ENCODE results near the gene FAM89B. TPM values are rescaled to one million over a fixed set of nuclear protein-coding genes. Genes with fewer than 3 reads are reported as not detected.

The FAM89B gene
- total RNA-seq, 1 donor from 2014 or later, result 62.4 TPM

- H3K9me3 ChIP-seq, result no peaks in the 10 kb centered on the region
- H3K4me1 ChIP-seq, result peaks cover 64% of the 10 kb centered on the region
- peak overlapping the region; percentile 62 to 90 for H3K4me3 ChIP-seq
- TF ChIP-seq POLR2AphosphoS5 (IDR thresholded peaks at IDR 0.05; ENCODE audit: insufficient read depth in 1 of 2, low read depth in 1 of 2), result peak in 1 of 2 donors; percentile 62
- no peak for TF ChIP-seq POLR2A (IDR thresholded peaks at IDR 0.05)
- no peak for DNase-seq (ENCODE audit: extremely low spot score in 2 of 2)
- no peaks in the 10 kb centered on the region for H3K36me3 ChIP-seq
- intact Hi-C loops (cut with DNase I), result no loop called here
- no peaks in the 10 kb centered on the region for H3K27me3 ChIP-seq
- peak overlapping the region; percentile 98 for H3K27ac ChIP-seq
Measured at GRCh38 chr11:65558930-65559509, 13.3 kb upstream of the FAM89B start.

DNA sequence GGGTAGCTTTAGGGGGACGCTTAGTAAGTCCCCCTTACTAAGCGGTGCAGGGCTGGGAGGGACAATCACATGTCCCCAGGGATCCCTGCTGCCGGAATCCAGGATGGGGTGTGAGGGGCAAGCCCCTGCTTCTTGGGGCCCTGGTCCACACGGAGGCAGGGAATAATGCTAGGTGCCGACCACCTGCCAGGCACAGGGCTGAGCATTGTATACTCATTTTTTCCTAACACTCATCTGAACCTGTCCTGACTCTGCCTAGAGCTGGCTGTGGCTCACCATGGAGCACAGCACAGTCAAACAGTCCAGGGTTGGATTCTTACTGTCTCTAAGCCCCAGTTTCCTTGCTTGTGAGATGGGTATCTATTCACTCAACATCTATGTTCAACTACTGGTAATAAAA is 12.8 kb upstream of the FAM89B start:
- Histone ChIP-seq H3K9me3 (no peaks in the 10 kb centered on the region), H3K27me3 (no peaks in the 10 kb centered on the region), H3K27ac (peak overlapping the region; percentile 98), H3K36me3 (no peaks in the 10 kb centered on the region), H3K4me3 (no peak overlapping the region), H3K4me1 (peaks cover 60% of the 10 kb centered on the region)
- no peak for TF ChIP-seq POLR2AphosphoS5 (IDR thresholded peaks at IDR 0.05; ENCODE audit: insufficient read depth in 1 of 2, low read depth in 1 of 2)
- no peak for TF ChIP-seq CTCF (IDR thresholded peaks at IDR 0.05)
- TF ChIP-seq POLR2A (IDR thresholded peaks at IDR 0.05), result no peak
- no peak for DNase-seq (ENCODE audit: extremely low spot score in 2 of 2)
- intact Hi-C loops (cut with DNase I), result no loop called here

GRCh38 chr11:65559951-65560537 is 12.3 kb upstream of the FAM89B start:
- H3K9me3 ChIP-seq, result no peaks in the 10 kb centered on the region
- H3K36me3 ChIP-seq, result no peaks in the 10 kb centered on the region
- peak overlapping the region; percentile 98 for H3K27ac ChIP-seq
- TF ChIP-seq POLR2A (IDR thresholded peaks at IDR 0.05) (no peak), CTCF (IDR thresholded peaks at IDR 0.05) (no peak), POLR2AphosphoS5 (IDR thresholded peaks at IDR 0.05; ENCODE audit: insufficient read depth in 1 of 2, low read depth in 1 of 2) (no peak)
- H3K27me3 ChIP-seq, result no peaks in the 10 kb centered on the region
- DNase-seq (ENCODE audit: extremely low spot score in 2 of 2), result no peak
- peaks cover 55% of the 10 kb centered on the region for H3K4me1 ChIP-seq
- intact Hi-C loops (cut with DNase I), result no loop called here
- no peak overlapping the region for H3K4me3 ChIP-seq

- no peak for DNase-seq (ENCODE audit: extremely low spot score in 2 of 2)
- H3K4me1 ChIP-seq, result peaks cover 48% of the 10 kb centered on the region
- no peaks in the 10 kb centered on the region for H3K27me3 ChIP-seq
- H3K4me3 ChIP-seq, result no peak overlapping the region
- intact Hi-C loops (cut with DNase I), result no loop called here
- no peaks in the 10 kb centered on the region for H3K9me3 ChIP-seq
- peak overlapping the region; percentile 98 for H3K27ac ChIP-seq
- no peak for TF ChIP-seq POLR2AphosphoS5 (IDR thresholded peaks at IDR 0.05; ENCODE audit: insufficient read depth in 1 of 2, low read depth in 1 of 2)
- no peak for TF ChIP-seq CTCF (IDR thresholded peaks at IDR 0.05)
- no peak for TF ChIP-seq POLR2A (IDR thresholded peaks at IDR 0.05)
- H3K36me3 ChIP-seq, result no peaks in the 10 kb centered on the region
Measured at GRCh38 chr11:65560555-65561418, 11.6 kb upstream of the FAM89B start.

DNA sequence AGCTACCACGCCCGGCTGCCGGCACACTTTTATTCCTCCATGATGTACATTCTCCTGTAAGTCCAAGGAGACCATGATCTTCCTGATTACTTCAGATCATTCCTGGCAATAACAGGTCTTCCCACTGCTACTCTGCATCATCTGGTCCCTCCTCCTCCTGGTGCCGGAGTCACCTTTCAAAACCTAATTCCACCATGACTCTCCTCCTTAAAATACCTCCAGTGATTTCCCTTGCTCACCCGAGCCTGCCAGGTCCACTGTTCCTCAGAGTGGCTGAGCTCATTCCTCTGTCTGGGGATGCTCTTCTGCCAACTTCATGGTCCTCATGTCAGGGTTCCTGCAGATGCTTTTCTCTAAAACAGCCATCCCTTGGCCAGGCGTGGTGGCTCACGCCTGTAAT is 10.3 kb upstream of the FAM89B start:
- no peak overlapping the region for H3K4me3 ChIP-seq
- no peaks in the 10 kb centered on the region for H3K27me3 ChIP-seq
- H3K27ac ChIP-seq, result no peak overlapping the region
- DNase-seq (ENCODE audit: extremely low spot score in 2 of 2), result no peak
- intact Hi-C loops (cut with DNase I), result no loop called here
- no peaks in the 10 kb centered on the region for H3K36me3 ChIP-seq
- no peak for TF ChIP-seq CTCF (IDR thresholded peaks at IDR 0.05)
- no peak for TF ChIP-seq POLR2A (IDR thresholded peaks at IDR 0.05)
- TF ChIP-seq POLR2AphosphoS5 (IDR thresholded peaks at IDR 0.05; ENCODE audit: insufficient read depth in 1 of 2, low read depth in 1 of 2), result no peak
- H3K9me3 ChIP-seq, result no peaks in the 10 kb centered on the region
- peaks cover 46% of the 10 kb centered on the region for H3K4me1 ChIP-seq

Measured in vagina (tissue), 2 donors.